ENCODE data around the gene ADARB1.

DNA sequence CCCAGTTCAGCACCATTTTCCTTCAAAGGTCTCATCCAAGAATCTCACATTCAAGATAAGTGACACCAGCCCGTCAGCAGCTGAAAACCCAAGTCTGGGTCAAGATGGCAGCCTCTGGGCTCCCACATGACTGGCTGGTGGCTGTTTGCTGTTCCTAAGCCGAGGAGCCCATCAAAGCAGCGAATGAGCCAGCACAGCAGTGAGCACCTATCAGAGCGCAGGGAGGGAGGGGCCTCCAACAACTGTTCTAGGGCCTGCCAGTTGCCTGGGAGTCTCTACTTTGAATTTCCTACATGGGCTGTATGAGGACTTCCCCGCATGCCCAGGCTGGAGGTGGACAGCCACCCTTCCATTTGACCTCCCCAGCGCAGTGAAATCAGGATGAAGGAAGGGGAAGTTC lies 102.7 kb downstream of the ADARB1 start:
- no peak for TF ChIP-seq ESRRG (CRISPR knock-in tag; IDR thresholded peaks at IDR 0.05)
- TF ChIP-seq ISL1 (CRISPR knock-in tag; IDR thresholded peaks at IDR 0.05): no peak
- no peak for TF ChIP-seq ZNF8 (CRISPR knock-in tag; IDR thresholded peaks at IDR 0.05)
- TF ChIP-seq ARNTL (CRISPR knock-in tag; IDR thresholded peaks at IDR 0.05; ENCODE audit: borderline replicate concordance, low read depth): no peak
- TF ChIP-seq PPARA (CRISPR knock-in tag; IDR thresholded peaks at IDR 0.05; ENCODE audit: borderline replicate concordance): no peak
- TF ChIP-seq, protein P1, sequence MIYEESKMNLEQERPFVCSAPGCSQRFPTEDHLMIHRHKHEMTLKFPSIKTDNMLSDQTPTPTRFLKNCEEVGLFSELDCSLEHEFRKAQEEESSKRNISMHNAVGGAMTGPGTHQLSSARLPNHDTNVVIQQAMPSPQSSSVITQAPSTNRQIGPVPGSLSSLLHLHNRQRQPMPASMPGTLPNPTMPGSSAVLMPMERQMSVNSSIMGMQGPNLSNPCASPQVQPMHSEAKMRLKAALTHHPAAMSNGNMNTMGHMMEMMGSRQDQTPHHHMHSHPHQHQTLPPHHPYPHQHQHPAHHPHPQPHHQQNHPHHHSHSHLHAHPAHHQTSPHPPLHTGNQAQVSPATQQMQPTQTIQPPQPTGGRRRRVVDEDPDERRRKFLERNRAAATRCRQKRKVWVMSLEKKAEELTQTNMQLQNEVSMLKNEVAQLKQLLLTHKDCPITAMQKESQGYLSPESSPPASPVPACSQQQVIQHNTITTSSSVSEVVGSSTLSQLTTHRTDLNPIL (CRISPR knock-in tag; IDR thresholded peaks at IDR 0.05; ENCODE audit: low read depth): no peak
- TF ChIP-seq ZFP3 (CRISPR knock-in tag; IDR thresholded peaks at IDR 0.05): no peak
- TF ChIP-seq ZFP30 (CRISPR knock-in tag; IDR thresholded peaks at IDR 0.05): no peak
- no peak for TF ChIP-seq RARB (CRISPR knock-in tag; IDR thresholded peaks at IDR 0.05)
- TF ChIP-seq OSR1 (CRISPR knock-in tag; IDR thresholded peaks at IDR 0.05): no peak
- TF ChIP-seq, protein P2, sequence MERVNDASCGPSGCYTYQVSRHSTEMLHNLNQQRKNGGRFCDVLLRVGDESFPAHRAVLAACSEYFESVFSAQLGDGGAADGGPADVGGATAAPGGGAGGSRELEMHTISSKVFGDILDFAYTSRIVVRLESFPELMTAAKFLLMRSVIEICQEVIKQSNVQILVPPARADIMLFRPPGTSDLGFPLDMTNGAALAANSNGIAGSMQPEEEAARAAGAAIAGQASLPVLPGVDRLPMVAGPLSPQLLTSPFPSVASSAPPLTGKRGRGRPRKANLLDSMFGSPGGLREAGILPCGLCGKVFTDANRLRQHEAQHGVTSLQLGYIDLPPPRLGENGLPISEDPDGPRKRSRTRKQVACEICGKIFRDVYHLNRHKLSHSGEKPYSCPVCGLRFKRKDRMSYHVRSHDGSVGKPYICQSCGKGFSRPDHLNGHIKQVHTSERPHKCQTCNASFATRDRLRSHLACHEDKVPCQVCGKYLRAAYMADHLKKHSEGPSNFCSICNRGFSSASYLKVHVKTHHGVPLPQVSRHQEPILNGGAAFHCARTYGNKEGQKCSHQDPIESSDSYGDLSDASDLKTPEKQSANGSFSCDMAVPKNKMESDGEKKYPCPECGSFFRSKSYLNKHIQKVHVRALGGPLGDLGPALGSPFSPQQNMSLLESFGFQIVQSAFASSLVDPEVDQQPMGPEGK (CRISPR knock-in tag; IDR thresholded peaks at IDR 0.05; ENCODE audit: borderline replicate concordance): no peak
- TF ChIP-seq TCF4 (CRISPR knock-in tag; IDR thresholded peaks at IDR 0.05; ENCODE audit: borderline replicate concordance): no peak
- no peak for TF ChIP-seq GLIS3 (CRISPR knock-in tag; IDR thresholded peaks at IDR 0.05)
- TF ChIP-seq ZC3H10 (CRISPR knock-in tag; IDR thresholded peaks at IDR 0.05): no peak
